Measurements from ENCODE around the gene NAXD. TPM values are rescaled to one million over a fixed set of nuclear protein-coding genes. Genes with fewer than 3 reads are reported as not detected.

NAXD gene
- total RNA-seq, 1 experiment from 2014 or later: 11.5 TPM

DNA sequence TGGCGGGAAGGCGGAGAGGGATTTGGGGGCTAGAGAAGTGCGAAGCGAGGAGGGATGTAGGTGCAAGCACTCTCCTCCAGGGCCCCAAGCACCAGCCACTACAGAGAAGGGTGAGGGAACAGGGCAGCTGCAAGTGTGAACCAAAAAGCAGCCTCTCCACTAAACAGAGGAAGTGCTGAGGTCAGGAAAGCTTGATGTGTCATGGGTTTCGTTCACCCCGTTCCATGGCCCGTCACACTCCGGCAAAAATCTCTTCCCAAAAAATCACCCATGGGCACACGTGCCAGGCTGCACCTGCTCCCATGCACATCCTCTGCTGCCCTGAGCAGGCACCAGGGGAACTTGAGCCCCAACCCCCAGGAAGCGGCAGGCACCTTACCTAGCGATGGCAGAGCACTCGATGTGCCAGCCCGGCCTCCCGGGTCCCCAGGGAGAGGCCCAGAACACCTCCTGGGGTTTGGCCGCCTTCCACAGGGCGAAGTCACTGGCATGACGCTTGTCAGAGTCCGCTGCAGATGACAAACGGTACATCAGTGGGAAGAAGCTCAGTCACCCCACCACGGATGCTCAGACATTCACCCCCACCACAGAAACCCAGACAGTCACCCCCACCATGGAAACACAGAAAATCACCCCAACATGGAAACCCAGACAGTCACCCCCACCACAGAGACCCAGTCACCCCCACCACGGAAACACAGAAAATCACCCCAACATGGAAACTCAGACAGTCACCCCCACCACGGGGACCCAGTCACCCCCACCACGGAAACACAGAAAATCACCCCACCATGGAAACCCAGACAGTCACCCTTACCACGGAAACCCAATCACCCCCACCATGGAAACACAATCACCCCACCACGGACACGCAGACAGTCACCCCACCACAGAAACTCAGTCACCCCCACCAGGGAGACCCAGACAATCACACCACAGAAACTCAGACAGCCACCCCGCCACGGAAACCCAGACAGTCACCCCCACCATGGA lies 61.5 kb downstream of the NAXD start:
- BruUV-seq (replicated peaks): no TSS peak
- Mint-ChIP-seq H3K27me3 (ENCODE audit: unreplicated experiment) (no peaks in the 10 kb centered on the region), H3K36me3 (ENCODE audit: insufficient read depth, unreplicated experiment) (peaks cover 9% of the 10 kb centered on the region), H3K27ac (ENCODE audit: unreplicated experiment) (no peak overlapping the region), H3K4me1 (ENCODE audit: low read depth, unreplicated experiment) (no peaks in the 10 kb centered on the region), H3K9me3 (ENCODE audit: low read depth, unreplicated experiment) (no peaks in the 10 kb centered on the region), H3K4me3 (ENCODE audit: low read depth, unreplicated experiment) (no peak overlapping the region)
- no peak for DNase-seq
- CTCF ChIA-PET: no interaction called here
- intact Hi-C loops (cut with micrococcal nuclease; ENCODE audit: unreplicated experiment): no loop called here
- TF ChIP-seq, protein P1, sequence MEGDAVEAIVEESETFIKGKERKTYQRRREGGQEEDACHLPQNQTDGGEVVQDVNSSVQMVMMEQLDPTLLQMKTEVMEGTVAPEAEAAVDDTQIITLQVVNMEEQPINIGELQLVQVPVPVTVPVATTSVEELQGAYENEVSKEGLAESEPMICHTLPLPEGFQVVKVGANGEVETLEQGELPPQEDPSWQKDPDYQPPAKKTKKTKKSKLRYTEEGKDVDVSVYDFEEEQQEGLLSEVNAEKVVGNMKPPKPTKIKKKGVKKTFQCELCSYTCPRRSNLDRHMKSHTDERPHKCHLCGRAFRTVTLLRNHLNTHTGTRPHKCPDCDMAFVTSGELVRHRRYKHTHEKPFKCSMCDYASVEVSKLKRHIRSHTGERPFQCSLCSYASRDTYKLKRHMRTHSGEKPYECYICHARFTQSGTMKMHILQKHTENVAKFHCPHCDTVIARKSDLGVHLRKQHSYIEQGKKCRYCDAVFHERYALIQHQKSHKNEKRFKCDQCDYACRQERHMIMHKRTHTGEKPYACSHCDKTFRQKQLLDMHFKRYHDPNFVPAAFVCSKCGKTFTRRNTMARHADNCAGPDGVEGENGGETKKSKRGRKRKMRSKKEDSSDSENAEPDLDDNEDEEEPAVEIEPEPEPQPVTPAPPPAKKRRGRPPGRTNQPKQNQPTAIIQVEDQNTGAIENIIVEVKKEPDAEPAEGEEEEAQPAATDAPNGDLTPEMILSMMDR (IDR thresholded peaks at IDR 0.05; ENCODE audit: unreplicated experiment): no peak

DNA sequence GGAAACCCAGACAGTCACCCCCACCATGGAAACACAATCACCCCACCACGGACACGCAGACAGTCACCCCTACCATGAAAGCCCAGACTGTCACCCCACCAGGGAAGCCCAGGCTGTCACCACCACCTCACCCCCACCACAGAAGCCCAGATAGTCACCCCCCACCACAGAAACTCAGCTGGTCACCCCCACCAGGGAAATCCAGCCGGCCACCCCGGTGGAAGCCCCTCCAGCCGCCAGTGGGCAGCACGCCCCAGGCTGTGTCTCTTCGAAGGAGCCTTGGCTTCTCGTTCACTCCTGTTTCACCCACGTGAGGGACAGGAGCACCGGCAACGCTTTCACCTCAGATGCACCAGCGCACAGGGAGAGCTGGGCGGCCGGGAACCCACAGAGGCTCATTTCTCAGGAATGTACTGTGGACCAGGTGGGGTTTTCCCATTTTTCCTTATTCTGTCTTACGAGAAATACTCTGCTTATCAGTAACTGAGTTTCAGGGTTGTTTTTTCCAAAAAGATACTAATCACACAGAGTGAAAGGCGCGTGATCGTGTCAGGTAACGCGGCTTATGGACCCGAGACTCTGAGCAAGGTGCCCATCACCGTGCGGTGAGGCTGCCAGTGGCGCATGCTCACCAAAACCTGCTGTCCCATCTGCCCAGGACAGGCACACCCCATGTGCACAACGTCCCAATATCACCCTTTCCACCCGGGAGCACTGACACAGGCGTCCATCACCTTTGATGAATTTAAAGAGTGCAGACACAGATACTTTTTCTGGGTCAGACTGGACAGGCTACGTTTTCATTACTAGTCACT lies 62.6 kb downstream of the NAXD start:
- Mint-ChIP-seq H3K4me3 (ENCODE audit: low read depth, unreplicated experiment) (no peak overlapping the region), H3K27ac (ENCODE audit: unreplicated experiment) (no peak overlapping the region), H3K4me1 (ENCODE audit: low read depth, unreplicated experiment) (no peaks in the 10 kb centered on the region), H3K9me3 (ENCODE audit: low read depth, unreplicated experiment) (no peaks in the 10 kb centered on the region), H3K36me3 (ENCODE audit: insufficient read depth, unreplicated experiment) (peaks cover 9% of the 10 kb centered on the region), H3K27me3 (ENCODE audit: unreplicated experiment) (no peaks in the 10 kb centered on the region)
- CTCF ChIA-PET: no interaction called here
- intact Hi-C loops (cut with micrococcal nuclease; ENCODE audit: unreplicated experiment): no loop called here
- BruUV-seq (replicated peaks): no TSS peak
- TF ChIP-seq, protein P1 (IDR thresholded peaks at IDR 0.05; ENCODE audit: unreplicated experiment): no peak
- DNase-seq: no peak

DNA sequence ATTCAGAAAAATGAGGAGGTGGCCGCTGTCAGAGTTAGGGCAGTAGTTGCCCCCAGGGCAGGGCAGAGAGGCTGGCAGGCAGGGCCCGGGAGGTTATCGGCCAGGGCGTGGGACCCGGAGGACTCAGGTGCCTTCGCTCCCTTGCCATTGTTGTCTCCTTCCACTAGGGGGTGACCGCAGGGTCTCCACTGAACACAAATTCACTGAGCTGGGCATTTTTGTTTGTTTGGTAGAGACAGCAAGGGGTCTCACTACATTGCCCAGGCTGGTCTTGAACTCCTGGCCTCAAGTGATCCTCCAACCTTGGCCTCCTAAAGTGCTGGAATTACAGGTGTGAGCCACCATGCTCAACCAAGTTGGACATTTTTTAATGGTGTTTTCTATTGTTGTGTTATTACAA lies 65.5 kb downstream of the NAXD start:
- Mint-ChIP-seq H3K4me1 (ENCODE audit: low read depth, unreplicated experiment) (no peaks in the 10 kb centered on the region), H3K9me3 (ENCODE audit: low read depth, unreplicated experiment) (no peaks in the 10 kb centered on the region), H3K27me3 (ENCODE audit: unreplicated experiment) (no peaks in the 10 kb centered on the region), H3K36me3 (ENCODE audit: insufficient read depth, unreplicated experiment) (peaks cover 13% of the 10 kb centered on the region), H3K4me3 (ENCODE audit: low read depth, unreplicated experiment) (no peak overlapping the region), H3K27ac (ENCODE audit: unreplicated experiment) (no peak overlapping the region)
- BruUV-seq (replicated peaks): no TSS peak
- TF ChIP-seq, protein P1 (IDR thresholded peaks at IDR 0.05; ENCODE audit: unreplicated experiment): no peak
- DNase-seq: no peak
- intact Hi-C loops (cut with micrococcal nuclease; ENCODE audit: unreplicated experiment): no loop called here
- CTCF ChIA-PET: no interaction called here

DNA sequence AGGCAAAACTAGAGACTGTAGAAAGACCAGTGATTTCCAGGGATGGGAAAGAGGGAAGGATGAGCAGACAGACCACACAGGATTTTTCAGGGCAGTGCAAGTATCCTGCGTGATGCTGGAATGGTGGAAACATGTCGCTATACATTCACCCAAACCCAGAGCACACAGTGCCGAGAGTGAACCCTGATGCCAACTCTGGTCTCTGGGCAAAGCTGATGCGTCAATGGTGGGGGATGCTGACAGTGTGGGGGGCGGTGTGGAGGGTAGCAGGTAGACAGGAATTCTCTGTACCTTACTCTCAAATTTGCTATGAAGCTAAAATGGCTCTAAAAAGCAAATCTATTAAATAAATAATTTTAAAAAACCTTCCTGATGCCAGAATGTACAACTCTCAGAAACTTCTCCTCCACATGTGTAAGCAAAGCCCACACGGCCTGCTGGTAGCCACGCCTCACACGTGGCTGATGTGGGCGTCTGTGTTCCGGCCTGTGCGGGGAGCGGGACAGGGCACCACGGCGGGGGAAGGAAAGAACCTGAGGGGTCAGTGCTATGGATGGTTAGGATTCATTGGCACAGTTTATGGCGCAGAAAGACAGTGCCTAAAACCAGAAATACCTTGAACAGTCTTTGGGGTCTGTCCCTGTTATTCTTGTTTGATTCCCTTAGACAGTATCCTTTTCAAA lies 66.7 kb downstream of the NAXD start:
- Mint-ChIP-seq H3K4me3 (ENCODE audit: low read depth, unreplicated experiment) (no peak overlapping the region), H3K27ac (ENCODE audit: unreplicated experiment) (no peak overlapping the region), H3K9me3 (ENCODE audit: low read depth, unreplicated experiment) (no peaks in the 10 kb centered on the region), H3K27me3 (ENCODE audit: unreplicated experiment) (no peaks in the 10 kb centered on the region), H3K36me3 (ENCODE audit: insufficient read depth, unreplicated experiment) (peaks cover 9% of the 10 kb centered on the region), H3K4me1 (ENCODE audit: low read depth, unreplicated experiment) (no peaks in the 10 kb centered on the region)
- TF ChIP-seq, protein P1 (IDR thresholded peaks at IDR 0.05; ENCODE audit: unreplicated experiment): no peak
- intact Hi-C loops (cut with micrococcal nuclease; ENCODE audit: unreplicated experiment): no loop called here
- CTCF ChIA-PET: no interaction called here
- DNase-seq: no peak
- no TSS peak for BruUV-seq (replicated peaks)
